Measurements from ENCODE around the gene SLC15A3.

The SLC15A3 gene

DNA sequence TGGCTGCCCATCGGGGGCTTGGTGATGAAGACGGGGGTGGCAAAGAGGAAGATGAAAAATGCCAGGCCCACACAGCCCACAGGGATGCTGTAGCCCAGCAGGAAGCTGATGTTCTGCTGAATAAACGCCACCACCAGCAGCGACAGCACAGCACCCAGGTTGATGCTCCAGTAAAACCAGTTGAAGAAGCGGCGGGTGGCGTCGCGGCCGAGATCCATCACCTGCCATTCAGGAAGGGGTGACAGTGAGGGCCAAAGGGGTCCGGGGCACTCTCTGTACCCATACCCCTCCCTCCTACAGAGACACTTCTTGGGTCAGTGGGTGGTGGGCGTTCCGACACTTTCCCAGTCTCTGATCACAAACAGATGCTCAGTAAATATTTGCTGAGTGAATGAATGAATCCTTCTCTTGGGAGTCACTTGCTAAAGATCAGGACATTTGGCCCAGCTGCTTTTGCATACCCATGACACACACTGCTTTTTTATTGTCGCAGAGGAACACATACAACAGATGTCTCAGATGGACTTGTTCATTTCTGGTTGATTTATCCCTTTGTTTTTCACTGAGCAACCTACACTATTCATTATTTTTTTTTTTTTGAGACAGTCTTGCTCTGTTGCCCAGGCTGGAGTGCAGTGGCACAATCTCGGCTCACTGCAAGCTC is 5.2 kb downstream of the SLC15A3 start:
- no peak overlapping the region for H3K4me3 Mint-ChIP-seq

DNA sequence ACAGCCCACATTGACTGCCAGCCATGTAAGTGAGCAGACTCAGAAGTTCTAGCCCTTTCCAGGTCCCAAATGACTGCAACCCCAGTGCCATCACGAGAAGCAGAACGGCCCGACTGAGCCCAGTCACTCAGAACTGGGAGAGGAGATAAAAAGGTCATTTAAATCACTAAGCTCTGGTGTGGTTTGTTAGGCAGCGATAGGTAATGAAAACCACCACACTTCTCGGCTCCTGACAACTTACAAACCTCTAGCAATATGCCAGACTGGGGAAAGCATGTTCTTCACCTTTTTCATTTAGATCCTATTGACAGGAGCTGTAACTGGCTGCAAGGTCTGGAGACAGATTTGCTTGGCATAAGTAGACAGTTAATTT is 6.7 kb downstream of the SLC15A3 start:
- H3K4me3 Mint-ChIP-seq = no peak overlapping the region
- H3K9me3 Mint-ChIP-seq = no peaks in the 10 kb centered on the region
- H3K36me3 Mint-ChIP-seq (ENCODE audit: low read depth) = no peaks in the 10 kb centered on the region
- H3K27me3 Mint-ChIP-seq = no peaks in the 10 kb centered on the region
- DNase-seq (no peak), ATAC-seq (no peak)
- peaks cover 19% of the 10 kb centered on the region for H3K4me1 Mint-ChIP-seq
- no peak overlapping the region for H3K27ac Mint-ChIP-seq

More for the DNA sequence above, 5.2 kb downstream of the SLC15A3 start:
- H3K27ac Mint-ChIP-seq = no peak overlapping the region
- H3K4me1 Mint-ChIP-seq = peaks cover 24% of the 10 kb centered on the region
- ATAC-seq (no peak), DNase-seq (no peak)
- H3K27me3 Mint-ChIP-seq = peaks cover 1% of the 10 kb centered on the region
- no peaks in the 10 kb centered on the region for H3K9me3 Mint-ChIP-seq
- no peaks in the 10 kb centered on the region for H3K36me3 Mint-ChIP-seq (ENCODE audit: low read depth)

DNA sequence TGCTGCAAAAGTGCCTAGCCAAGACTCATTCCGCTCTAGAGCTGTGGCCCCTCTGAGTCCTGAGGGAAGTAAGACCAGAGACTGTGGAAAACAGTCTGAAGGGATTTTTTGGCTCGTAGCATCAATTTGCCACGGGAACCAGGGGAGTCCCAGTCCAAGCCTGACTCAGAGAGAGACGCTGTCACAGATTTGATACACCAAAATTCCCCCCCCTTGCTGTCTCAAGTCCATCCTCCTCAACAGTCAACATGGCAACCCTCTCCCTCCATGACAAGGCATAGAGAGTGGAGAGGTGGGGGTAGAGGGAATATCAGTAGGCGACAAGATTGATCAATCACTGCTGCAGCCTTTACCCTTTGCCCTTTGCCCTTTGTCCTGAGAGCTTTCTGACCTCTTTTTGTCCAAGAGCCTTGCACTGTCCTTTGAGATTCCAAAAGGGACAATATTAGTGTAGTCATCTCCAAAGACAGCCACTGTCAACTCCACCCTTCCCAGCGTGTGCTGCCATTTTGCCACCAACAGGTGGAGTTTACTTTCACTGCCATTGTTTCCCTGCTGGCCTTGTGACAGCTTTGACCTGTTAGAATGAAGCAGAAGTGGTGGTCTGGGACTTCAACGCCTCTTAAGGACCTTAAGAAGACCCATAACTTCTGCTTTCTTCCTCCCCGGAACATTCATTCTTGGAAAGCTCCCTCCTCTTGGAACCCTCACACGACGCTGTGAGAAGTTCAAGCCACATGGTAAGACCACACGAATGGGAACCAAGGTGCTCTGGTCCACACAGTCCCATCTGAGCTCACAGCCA is 7.3 kb downstream of the SLC15A3 start:
- ATAC-seq = no peak
- H3K27me3 Mint-ChIP-seq = no peaks in the 10 kb centered on the region
- H3K36me3 Mint-ChIP-seq (ENCODE audit: low read depth) = no peaks in the 10 kb centered on the region
- no peaks in the 10 kb centered on the region for H3K9me3 Mint-ChIP-seq
- peaks cover 13% of the 10 kb centered on the region for H3K4me1 Mint-ChIP-seq
- H3K4me3 Mint-ChIP-seq = no peak overlapping the region
- no peak for DNase-seq
- no peak overlapping the region for H3K27ac Mint-ChIP-seq

DNA sequence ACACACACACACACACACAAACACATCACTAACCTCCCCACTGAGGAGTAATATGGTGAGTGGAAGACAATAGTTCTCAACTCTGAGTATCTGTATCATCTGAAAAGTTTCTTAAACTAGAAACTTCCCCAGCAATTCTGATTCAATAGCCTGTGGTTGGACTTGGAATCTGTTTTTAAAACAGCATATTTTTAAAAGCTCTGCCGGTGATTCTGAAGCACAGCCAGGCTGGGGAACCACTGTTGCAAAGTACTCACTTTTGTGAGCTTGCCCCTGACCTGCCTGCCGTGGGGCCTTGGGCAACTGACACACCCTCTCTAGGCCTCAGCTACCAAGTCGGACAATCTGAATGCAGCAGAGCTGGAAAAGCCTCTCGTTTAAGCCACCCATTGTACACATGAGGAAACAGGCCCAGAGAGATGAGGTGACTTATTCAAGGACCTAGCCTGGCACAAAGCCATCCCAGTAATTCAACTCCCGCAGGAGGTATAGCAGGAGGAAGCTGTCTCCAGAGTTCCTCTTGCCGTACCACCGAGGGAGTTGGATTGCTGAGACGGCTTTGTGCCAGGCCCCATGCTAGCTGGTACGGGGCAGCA is 8.9 kb downstream of the SLC15A3 start:
- Mint-ChIP-seq H3K27me3 (no peaks in the 10 kb centered on the region), H3K27ac (no peak overlapping the region), H3K36me3 (ENCODE audit: low read depth) (no peaks in the 10 kb centered on the region), H3K4me3 (no peak overlapping the region), H3K9me3 (no peaks in the 10 kb centered on the region), H3K4me1 (peaks cover 6% of the 10 kb centered on the region)
- ATAC-seq (no peak), DNase-seq (no peak)

DNA sequence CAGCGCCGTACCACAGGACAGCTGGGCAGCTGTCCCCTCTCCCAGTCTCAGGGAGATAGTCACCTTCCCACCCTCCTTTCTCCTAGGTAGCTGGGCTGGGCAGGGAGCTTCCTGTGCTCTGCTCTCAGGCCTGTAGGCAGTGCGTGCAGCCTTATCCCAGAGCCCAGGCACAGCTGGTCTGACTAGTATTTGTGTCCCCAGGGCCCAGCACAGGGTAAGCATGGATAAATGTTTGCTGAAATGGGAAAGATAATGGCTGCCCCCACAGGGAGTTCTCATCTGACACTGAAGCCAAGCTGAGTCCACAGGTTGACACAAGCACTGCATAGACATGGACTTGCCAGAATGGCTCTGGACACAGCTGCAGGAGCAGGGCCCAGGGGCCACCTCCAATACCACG is 9.8 kb downstream of the SLC15A3 start:
- Mint-ChIP-seq H3K36me3 (ENCODE audit: low read depth) (no peaks in the 10 kb centered on the region), H3K27ac (no peak overlapping the region), H3K27me3 (no peaks in the 10 kb centered on the region), H3K4me3 (no peak overlapping the region), H3K4me1 (peaks cover 6% of the 10 kb centered on the region), H3K9me3 (no peaks in the 10 kb centered on the region)
- ATAC-seq (no peak), DNase-seq (no peak)

DNA sequence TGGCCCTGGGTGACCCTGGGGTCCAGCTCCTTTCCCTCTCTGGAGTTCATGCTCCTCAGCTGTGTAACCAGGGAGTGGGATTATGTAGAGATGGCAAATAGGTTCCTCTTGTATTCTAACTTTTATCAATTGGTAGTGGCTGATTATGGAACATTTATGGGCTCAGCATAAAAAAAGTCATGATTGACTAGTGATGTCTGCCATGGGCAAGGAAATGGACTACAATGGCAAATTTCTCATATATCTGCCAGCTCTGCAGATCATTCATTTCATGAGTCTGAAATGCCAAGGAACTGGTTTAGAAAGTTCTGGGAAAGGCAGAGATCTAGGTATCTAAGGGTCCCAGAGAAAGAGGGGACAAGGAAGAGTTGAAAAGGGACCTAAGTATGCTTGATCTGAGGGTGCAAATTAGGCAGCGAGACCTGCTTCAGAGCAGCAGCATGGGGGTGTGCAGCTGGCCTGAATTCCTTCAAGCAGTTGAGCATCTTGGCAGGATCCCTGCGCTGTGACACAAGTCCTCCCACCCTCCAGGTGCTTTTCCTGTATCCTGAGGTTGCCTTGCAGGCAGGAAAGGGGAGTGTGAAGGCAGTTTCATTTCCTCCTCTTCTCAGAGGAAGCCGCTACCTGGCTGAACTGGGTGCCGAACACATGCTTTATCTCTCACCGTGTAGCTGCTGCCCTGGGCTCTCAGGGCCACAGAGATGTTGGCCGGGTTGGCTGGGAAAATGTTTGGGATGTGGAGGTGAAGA is 10.4 kb downstream of the SLC15A3 start:
- Mint-ChIP-seq H3K27me3 (no peaks in the 10 kb centered on the region), H3K9me3 (no peaks in the 10 kb centered on the region), H3K36me3 (ENCODE audit: low read depth) (no peaks in the 10 kb centered on the region), H3K4me3 (no peak overlapping the region), H3K27ac (no peak overlapping the region), H3K4me1 (peaks cover 6% of the 10 kb centered on the region)
- DNase-seq (no peak), ATAC-seq (no peak)

DNA sequence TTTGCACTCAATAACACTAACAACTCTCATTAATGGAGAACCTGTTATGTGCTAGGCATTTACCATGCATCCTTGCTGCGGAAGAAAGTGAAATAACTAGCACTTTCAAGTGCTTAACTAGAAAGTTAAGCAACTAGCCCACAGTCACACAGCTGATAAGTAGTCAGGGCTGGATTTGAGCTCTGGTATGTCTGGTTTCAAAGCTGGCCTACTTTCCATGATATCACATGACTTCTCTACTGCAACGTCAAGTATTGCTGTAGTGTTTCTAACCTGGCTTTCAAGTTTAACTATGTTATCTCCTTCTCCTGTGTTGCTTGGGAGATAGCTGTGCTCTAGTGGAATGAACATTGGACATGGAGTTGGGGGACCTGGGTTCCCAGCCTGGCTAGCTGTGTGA is 12.1 kb downstream of the SLC15A3 start:
- ATAC-seq = no peak

DNA sequence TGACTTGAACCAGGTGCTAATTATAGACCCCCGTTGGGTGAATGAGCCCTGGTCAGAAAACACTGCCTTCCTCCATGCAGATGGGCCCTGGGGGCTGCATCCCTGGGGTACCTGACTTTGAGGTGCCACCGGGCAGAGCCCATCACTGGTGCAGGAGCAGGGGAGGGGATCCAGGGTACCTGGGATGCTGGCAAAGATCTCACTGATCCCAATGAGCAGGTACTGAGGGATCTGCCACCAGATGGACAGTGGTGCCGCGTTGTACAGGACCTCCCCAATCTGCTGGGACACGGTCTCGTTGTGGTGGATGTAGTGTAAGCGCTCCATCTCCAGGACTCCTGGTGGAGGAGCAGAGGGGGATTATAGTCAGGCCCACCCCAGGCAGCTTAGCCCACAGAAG is 12.7 kb downstream of the SLC15A3 start:
- Mint-ChIP-seq H3K27ac (no peak overlapping the region), H3K9me3 (no peaks in the 10 kb centered on the region), H3K36me3 (ENCODE audit: low read depth) (no peaks in the 10 kb centered on the region), H3K4me3 (no peak overlapping the region), H3K27me3 (no peaks in the 10 kb centered on the region), H3K4me1 (peaks cover 3% of the 10 kb centered on the region)
- no peak for DNase-seq
- no peak for ATAC-seq

More for the DNA sequence above, 12.1 kb downstream of the SLC15A3 start:
- H3K27ac Mint-ChIP-seq = no peak overlapping the region
- H3K4me3 Mint-ChIP-seq = no peak overlapping the region
- no peaks in the 10 kb centered on the region for H3K27me3 Mint-ChIP-seq
- no peaks in the 10 kb centered on the region for H3K9me3 Mint-ChIP-seq
- H3K36me3 Mint-ChIP-seq (ENCODE audit: low read depth) = no peaks in the 10 kb centered on the region
- DNase-seq = no peak
- peaks cover 6% of the 10 kb centered on the region for H3K4me1 Mint-ChIP-seq

DNA sequence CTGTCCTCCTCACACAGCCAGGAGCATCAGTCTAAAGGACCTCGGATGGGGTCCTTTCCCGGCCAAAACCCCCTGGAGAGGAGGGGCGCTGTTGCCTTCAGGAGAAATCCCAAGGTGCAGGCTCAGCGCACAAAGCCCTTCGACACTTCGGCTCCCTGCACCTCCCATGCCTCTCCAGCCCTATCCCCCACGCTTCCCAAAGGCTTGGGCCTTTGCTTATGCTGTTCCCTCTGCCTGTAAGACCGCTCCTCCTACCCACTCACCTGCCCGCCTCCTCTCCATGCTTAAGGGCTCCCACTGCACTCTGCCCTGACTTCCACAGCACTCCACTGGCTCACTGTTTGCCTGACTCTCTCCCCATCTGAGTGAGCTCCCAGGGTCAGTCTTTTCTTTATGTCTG is 13.5 kb downstream of the SLC15A3 start:
- Mint-ChIP-seq H3K4me1 (no peaks in the 10 kb centered on the region), H3K9me3 (no peaks in the 10 kb centered on the region), H3K27ac (no peak overlapping the region), H3K36me3 (ENCODE audit: low read depth) (no peaks in the 10 kb centered on the region), H3K4me3 (no peak overlapping the region), H3K27me3 (no peaks in the 10 kb centered on the region)
- ATAC-seq (no peak), DNase-seq (no peak)

DNA sequence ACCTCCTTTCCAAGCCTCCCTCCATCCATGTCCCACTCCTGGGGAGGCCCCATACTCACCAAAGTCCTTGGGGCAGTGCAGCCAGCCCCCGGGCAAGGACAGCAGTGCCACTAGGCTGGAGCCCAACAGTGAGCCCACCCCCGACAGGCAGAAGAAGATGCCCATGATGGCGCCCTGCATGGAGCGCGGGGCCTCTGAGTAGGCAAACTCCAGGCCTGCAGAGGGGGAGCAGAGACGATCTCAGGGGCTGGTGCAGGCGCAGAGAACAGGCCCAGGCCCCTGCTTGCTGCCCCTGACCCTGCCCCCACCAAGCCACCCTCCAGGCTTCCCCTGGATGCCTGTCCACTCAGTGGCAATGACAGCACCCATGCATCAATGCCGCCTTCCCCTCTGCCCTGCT is 14.2 kb downstream of the SLC15A3 start:
- DNase-seq (no peak), ATAC-seq (no peak)
- no peaks in the 10 kb centered on the region for H3K27me3 Mint-ChIP-seq

DNA sequence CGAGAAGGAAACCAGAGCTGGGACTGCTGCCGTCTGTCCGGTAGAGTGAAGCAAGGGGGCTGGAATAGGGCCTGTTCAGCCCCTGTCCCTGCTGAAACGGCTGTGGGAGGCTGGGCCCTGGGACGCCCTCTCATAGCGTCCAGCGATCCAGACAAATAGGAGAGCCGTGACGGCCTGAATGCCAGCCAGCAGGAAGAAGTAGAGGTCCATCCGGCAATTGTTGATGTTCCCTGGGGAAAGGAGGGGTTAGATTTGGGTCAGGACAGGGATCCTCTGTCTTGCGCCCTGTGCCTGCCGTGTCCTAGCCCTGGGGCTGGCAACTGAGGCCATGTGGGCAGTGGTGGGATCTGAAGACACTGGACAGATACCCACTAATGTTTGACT is 14.8 kb downstream of the SLC15A3 start:
- DNase-seq (no peak), ATAC-seq (no peak)
- H3K36me3 Mint-ChIP-seq (ENCODE audit: low read depth) = no peaks in the 10 kb centered on the region
- H3K27me3 Mint-ChIP-seq = no peaks in the 10 kb centered on the region
- H3K4me3 Mint-ChIP-seq = no peak overlapping the region
- H3K9me3 Mint-ChIP-seq = no peaks in the 10 kb centered on the region
- H3K4me1 Mint-ChIP-seq = no peaks in the 10 kb centered on the region
- no peak overlapping the region for H3K27ac Mint-ChIP-seq

More for the DNA sequence above, 14.2 kb downstream of the SLC15A3 start:
- Mint-ChIP-seq H3K27ac (no peak overlapping the region), H3K9me3 (no peaks in the 10 kb centered on the region), H3K36me3 (ENCODE audit: low read depth) (no peaks in the 10 kb centered on the region), H3K4me3 (no peak overlapping the region), H3K4me1 (no peaks in the 10 kb centered on the region)

DNA sequence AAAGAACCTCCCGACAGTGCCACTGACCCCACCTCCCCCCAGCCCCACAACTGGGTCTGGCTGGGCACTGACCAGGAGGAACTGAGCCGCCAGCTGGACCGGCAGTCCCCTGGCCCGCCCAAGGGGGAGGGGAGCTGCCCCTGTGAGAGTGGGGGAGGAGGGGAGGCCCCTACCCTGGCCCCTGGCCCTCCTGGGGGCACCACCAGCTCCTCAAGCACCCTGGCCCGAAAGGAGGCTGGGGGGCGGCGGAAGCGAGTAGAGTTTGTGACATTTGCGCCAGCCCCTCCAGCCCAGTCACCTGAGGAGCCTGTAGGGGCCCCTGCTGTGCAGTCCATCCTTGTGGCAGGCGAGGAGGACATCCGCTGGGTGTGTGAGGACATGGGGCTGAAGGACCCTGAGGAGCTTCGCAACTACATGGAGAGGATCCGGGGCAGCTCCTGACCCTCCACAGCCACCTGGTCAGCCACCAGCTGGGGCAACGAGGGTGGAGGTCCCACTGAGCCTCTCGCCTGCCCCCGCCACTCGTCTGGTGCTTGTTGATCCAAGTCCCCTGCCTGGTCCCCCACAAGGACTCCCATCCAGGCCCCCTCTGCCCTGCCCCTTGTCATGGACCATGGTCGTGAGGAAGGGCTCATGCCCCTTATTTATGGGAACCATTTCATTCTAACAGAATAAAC is 15.4 kb downstream of the SLC15A3 start:
- H3K4me3 Mint-ChIP-seq = no peak overlapping the region
- ATAC-seq = no peak
- no peaks in the 10 kb centered on the region for H3K9me3 Mint-ChIP-seq
- H3K36me3 Mint-ChIP-seq (ENCODE audit: low read depth) = no peaks in the 10 kb centered on the region
- no peaks in the 10 kb centered on the region for H3K4me1 Mint-ChIP-seq
- no peaks in the 10 kb centered on the region for H3K27me3 Mint-ChIP-seq
- no peak for DNase-seq
- H3K27ac Mint-ChIP-seq = no peak overlapping the region

DNA sequence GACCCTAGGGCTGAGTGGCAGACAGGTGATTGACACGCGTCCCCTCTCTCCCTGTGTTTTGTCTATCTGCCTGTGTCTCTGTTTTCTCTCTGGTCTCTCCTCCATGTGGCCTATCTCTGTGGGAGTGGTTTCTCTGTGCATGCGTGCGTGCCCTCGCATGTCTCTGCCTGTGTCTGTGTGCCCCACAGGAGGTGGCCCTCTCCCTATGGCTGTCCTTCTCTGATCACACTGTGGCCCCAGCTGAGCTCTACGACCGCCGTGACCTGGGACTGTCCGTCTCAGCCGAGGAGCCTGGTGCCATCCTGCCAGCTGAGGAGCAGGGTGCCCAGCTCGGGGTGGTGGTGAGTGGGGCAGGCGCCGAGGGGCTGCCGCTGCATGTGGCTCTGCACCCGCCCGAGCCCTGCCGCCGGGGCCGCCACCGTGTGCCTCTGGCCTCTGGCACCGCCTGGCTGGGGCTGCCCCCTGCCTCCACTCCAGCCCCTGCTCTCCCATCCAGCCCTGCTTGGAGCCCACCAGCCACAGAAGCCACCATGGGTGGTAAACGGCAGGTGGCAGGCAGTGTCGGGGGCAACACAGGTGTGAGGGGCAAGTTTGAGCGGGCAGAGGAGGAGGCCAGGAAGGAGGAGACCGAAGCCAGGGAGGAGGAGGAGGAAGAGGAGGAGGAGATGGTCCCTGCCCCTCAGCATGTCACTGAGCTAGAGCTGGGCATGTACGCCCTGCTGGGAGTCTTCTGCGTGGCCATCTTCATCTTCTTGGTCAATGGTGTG is 16.1 kb downstream of the SLC15A3 start:
- Mint-ChIP-seq H3K9me3 (no peaks in the 10 kb centered on the region), H3K4me3 (no peak overlapping the region), H3K36me3 (ENCODE audit: low read depth) (no peaks in the 10 kb centered on the region), H3K4me1 (no peaks in the 10 kb centered on the region), H3K27ac (no peak overlapping the region), H3K27me3 (no peaks in the 10 kb centered on the region)
- no peak for DNase-seq
- no peak for ATAC-seq

Measured in activated naive CD8-positive, alpha-beta T cell treated with anti-CD3 and anti-CD28 coated beads, Interleukin-2, amount 50 U/mL, for 24 hours (primary cell).